A549 (cell line): ENCODE results near the gene NLN. TPM values are rescaled to one million over a fixed set of nuclear protein-coding genes. Genes with fewer than 3 reads are reported as not detected.

Experiments
- ATAC-seq, 2 experiments: fragments of 200-7000 bp in 1 of 2; fragments of >200 bp in 1 of 2; cut with Nextera tagmentation in 1 of 2; cut with Tn5 transposase in 1 of 2; 3 replicates each; pipeline versions ENCODE4 v1.8.0 to v1.9.1; 2018 to 2020; ENCODE audit warnings: mild to moderate bottlenecking in 1 of 2, moderate library complexity in 1 of 2
- CTCF ChIA-PET: fragments of 300-600 bp; sonication (Branson Sonifier 250); formaldehyde crosslinking; extraction: SDS; loops from one replicate; lab custom pipeline; 2021; ENCODE audit warnings: antibody characterized with exemption, inconsistent platforms; lab: Yijun Ruan, JAX
- POLR2A ChIA-PET: fragments of 350-600 bp; formaldehyde crosslinking; extraction: SDS; loops from one replicate; lab custom pipeline; 2021; ENCODE audit warnings: antibody characterized with exemption, inconsistent platforms; lab: Yijun Ruan, JAX
- DNase-seq, 2 experiments: peaks; one replicate each; pipeline versions ENCODE4 v3.0.0 to v3.0.0-alpha.2; 2011 to 2016; ENCODE audit warnings: low read depth in 1 of 2, low spot score in 1 of 2
- FAIRE-seq: peaks from 2 replicates; lab custom pipeline; 2011; peaks lifted over from hg19 to GRCh38; lab: Jason Lieb, UNC
- H3K27ac ChIP-seq, 2 experiments: fragments of >200 bp; sonication (Bioruptor Twin); formaldehyde crosslinking; 3 replicates each; pipeline ENCODE4 v1.5.1; 2016 to 2017
- H3K4me1 ChIP-seq: fragments of >200 bp; sonication (Bioruptor Twin); formaldehyde crosslinking; 3 replicates; pipeline ENCODE4 v1.6.1; 2016
- H3K4me2 ChIP-seq: fragments of >200 bp; sonication (Bioruptor Twin); formaldehyde crosslinking; 3 replicates; pipeline ENCODE4 v1.6.1; 2016
- H3K4me3 ChIP-seq: fragments of >200 bp; sonication (Bioruptor Twin); formaldehyde crosslinking; 3 replicates; pipeline ENCODE4 v1.5.1; 2016
- H3K9me3 ChIP-seq: fragments of >200 bp; sonication (Bioruptor Twin); formaldehyde crosslinking; 3 replicates; pipeline ENCODE4 v1.6.1; 2016
- ATOH8 ChIP-seq: fragments of 250-450 bp; sonication (Bioruptor Pico); IDR thresholded peaks from 2 replicates; pipeline ENCODE4 v1.5.0; 2020; ENCODE audit warnings: low read depth, mild to moderate bottlenecking, moderate library complexity
- BCL3 ChIP-seq: fragments of >200 bp; sonication (Bioruptor Twin); formaldehyde crosslinking; IDR thresholded peaks from 3 replicates; pipeline ENCODE4 v1.6.1; 2016
- BHLHE40 ChIP-seq: IDR thresholded peaks from 2 replicates; pipeline ENCODE4 v1.6.1; 2012; ENCODE audit warnings: low read depth, low read length, inconsistent platforms
- CBX8 ChIP-seq: fragments of 200-600 bp; sonication (generic); IDR thresholded peaks from 2 replicates; pipeline ENCODE4 v1.6.1; 2016
- CHD4 ChIP-seq: fragments of 200-600 bp; sonication (generic); IDR thresholded peaks from 2 replicates; pipeline ENCODE4 v1.6.1; 2016; ENCODE audit warnings: antibody characterized with exemption, mild to moderate bottlenecking, borderline replicate concordance
- EHMT2 ChIP-seq: fragments of 200-600 bp; sonication (generic); IDR thresholded peaks from 2 replicates; pipeline ENCODE4 v1.6.1; 2016; ENCODE audit warnings: antibody characterized with exemption, low read depth, mild to moderate bottlenecking, moderate library complexity
- ESRRA ChIP-seq: fragments of 150-350 bp; IDR thresholded peaks from 2 replicates; pipeline ENCODE4 v1.6.1; 2014; ENCODE audit warnings: mild to moderate bottlenecking, low read length, borderline replicate concordance
- FOSB ChIP-seq: fragments of 250-450 bp; sonication (Bioruptor Pico); IDR thresholded peaks from 2 replicates; pipeline ENCODE4 v1.5.0; 2020; ENCODE audit warnings: mild to moderate bottlenecking, moderate library complexity
- FOSL2 ChIP-seq, 2 experiments: fragments of 450-650 bp in 1 of 2; fragments of >200 bp in 1 of 2; sonication (Bioruptor Twin) in 1 of 2; formaldehyde crosslinking; IDR thresholded peaks; 2 replicates each; pipeline versions ENCODE4 v1.5.0 to v1.6.1; 2016 to 2020; ENCODE audit warnings: mild to moderate bottlenecking in 1 of 2, moderate library complexity in 1 of 2
- FOXS1 ChIP-seq: fragments of 250-450 bp; sonication (Bioruptor Pico); IDR thresholded peaks from 2 replicates; pipeline ENCODE4 v1.5.0; 2020; ENCODE audit warnings: mild to moderate bottlenecking, moderate library complexity
- HES2 ChIP-seq: fragments of >200 bp; sonication (Bioruptor Twin); formaldehyde crosslinking; IDR thresholded peaks from 2 replicates; pipeline ENCODE4 v1.6.1; 2016
- HEYL ChIP-seq: fragments of 250-450 bp; sonication (Bioruptor Pico); IDR thresholded peaks from 2 replicates; pipeline ENCODE4 v1.8.0; 2021; ENCODE audit warnings: mild to moderate bottlenecking, moderate library complexity
- MAFK ChIP-seq: fragments of 450-650 bp; IDR thresholded peaks from 2 replicates; pipeline ENCODE4 v1.6.1; 2014; ENCODE audit not compliant: partially characterized antibody
- MYC ChIP-seq: IDR thresholded peaks from 2 replicates; pipeline ENCODE4 v1.6.1; 2012; ENCODE audit warnings: mild to moderate bottlenecking, inconsistent platforms, low read length, improper control_type of control experiment, borderline replicate concordance
- NR3C1 ChIP-seq: fragments of >200 bp; sonication (Bioruptor Twin); formaldehyde crosslinking; IDR thresholded peaks from 3 replicates; pipeline ENCODE4 v1.6.1; 2017
- RCOR1 ChIP-seq: fragments of 150-350 bp; IDR thresholded peaks from 2 replicates; pipeline ENCODE4 v1.6.1; 2014; ENCODE audit warnings: antibody characterized with exemption, low read length, low read depth
- SMC3 ChIP-seq: fragments of >200 bp; sonication (Bioruptor Twin); formaldehyde crosslinking; IDR thresholded peaks from 3 replicates; pipeline ENCODE4 v1.6.1; 2018; ENCODE audit warnings: inconsistent platforms
- SREBF2 ChIP-seq: fragments of 450-650 bp; IDR thresholded peaks from 2 replicates; pipeline ENCODE4 v1.6.1; 2014; ENCODE audit warnings: mild to moderate bottlenecking, moderate library complexity
- TFCP2L1 ChIP-seq: fragments of 250-450 bp; sonication (Bioruptor Pico); IDR thresholded peaks from 2 replicates; pipeline ENCODE4 v1.5.0; 2021; ENCODE audit warnings: mild to moderate bottlenecking
- USF2 ChIP-seq: fragments of 450-650 bp; IDR thresholded peaks from 2 replicates; pipeline ENCODE4 v1.6.1; 2014; ENCODE audit warnings: antibody characterized with exemption
- ZC3H11A ChIP-seq: fragments of 450-650 bp; IDR thresholded peaks from 2 replicates; pipeline ENCODE4 v1.6.1; 2014; ENCODE audit warnings: antibody characterized with exemption, mild to moderate bottlenecking
- ZFP36 ChIP-seq: fragments of 450-650 bp; IDR thresholded peaks from 2 replicates; pipeline ENCODE4 v1.6.1; 2014; ENCODE audit warnings: borderline replicate concordance; ENCODE audit not compliant: partially characterized antibody
- ZSCAN20 ChIP-seq: fragments of 250-450 bp; sonication (Bioruptor Pico); IDR thresholded peaks from 2 replicates; pipeline ENCODE4 v1.8.0; 2022; ENCODE audit warnings: mild to moderate bottlenecking, moderate library complexity
- WGBS: methylation state at CpG from one replicate; pipeline ENCODE4 v1.1.6; 2017; ENCODE audit errors: missing lambda C conversion rate; 5-methylcytosine and 5-hydroxymethylcytosine counted together
- polyA plus RNA-seq, 4 experiments: library from polyadenylated mRNA; depleted of rRNA in 3 of 4; stranded (reverse); fragments of >200 nt; fragmentation: RNase III in 1 of 4; extraction: RNeasy Plus Mini Kit Qiagen cat#74134 plus additional on column Dnase treatment in 1 of 4; gene quantifications; 2 replicates in 3 of 4; 3 replicates in 1 of 4; pipeline ENCODE4 v1.2.3, GENCODE V29; 2011 to 2017

Gene NLN
- polyA plus RNA-seq, 2 of the 4 experiments (the other 2 are of a cell fraction), result 69.3 to 88.9 TPM

GRCh38 chr5:65818592-65818991, 96.6 kb downstream of the NLN start:
- FAIRE-seq, result no peak
- WGBS, result 72% methylated on average over 4 of the region's 4 CpGs
- H3K4me1 ChIP-seq, result peaks cover 29% of the 10 kb centered on the region
- DNase-seq, result peak in 1 of 2 experiments; percentile 12
- POLR2A ChIA-PET, result no interaction called here
- TF ChIP-seq FOSL2 (IDR thresholded peaks at IDR 0.05) (no peak), FOSL2 (CRISPR knock-in tag; IDR thresholded peaks at IDR 0.05) (no peak), HES2 (no peak), ZC3H11A (no peak), RCOR1 (no peak), CHD4 (no peak), ZSCAN20 (CRISPR knock-in tag) (no peak), CBX8 (no peak), BHLHE40 (no peak), ZFP36 (no peak)
- TF ChIP-seq, all 56 proteins: peak for 0
- H3K9me3 ChIP-seq, result no peaks in the 10 kb centered on the region
- ATAC-seq, result no peak; a peak in 1 of 6 replicates
- H3K4me2 ChIP-seq, result no peak overlapping the region
- H3K27ac ChIP-seq, result no peak overlapping the region
- no peak overlapping the region for H3K4me3 ChIP-seq
- CTCF ChIA-PET, result no interaction called here

- TF ChIP-seq MYC, result no peak
- TF ChIP-seq HEYL (CRISPR knock-in tag), result no peak
- TF ChIP-seq SMC3, result no peak
- TF ChIP-seq ZSCAN20 (CRISPR knock-in tag), result no peak
- TF ChIP-seq TFCP2L1, result no peak
- ATAC-seq (no peak), FAIRE-seq (no peak), DNase-seq (no peak)
- ChIA-PET POLR2A (no interaction called here), CTCF (no interaction called here)
- WGBS, result 61% methylated on average over 3 of the region's 3 CpGs
- Histone ChIP-seq H3K27ac (no peak overlapping the region), H3K4me1 (peaks cover 37% of the 10 kb centered on the region), H3K4me2 (no peak overlapping the region), H3K4me3 (no peak overlapping the region), H3K9me3 (no peaks in the 10 kb centered on the region)
Observed at GRCh38 chr5:65819215-65819904, 97.4 kb downstream of the NLN start.

- ATAC-seq (no peak), DNase-seq (no peak), FAIRE-seq (no peak)
- no peak for TF ChIP-seq SREBF2
- no peak for TF ChIP-seq EHMT2
- TF ChIP-seq USF2, result no peak
- no peak for TF ChIP-seq ESRRA
- no peak for TF ChIP-seq ATOH8 (CRISPR knock-in tag)
- no peak for TF ChIP-seq MAFK
- no peak for TF ChIP-seq FOXS1
- TF ChIP-seq FOSB (CRISPR knock-in tag), result no peak
- no peak for TF ChIP-seq NR3C1
- no peak for TF ChIP-seq BCL3
- TF ChIP-seq SMC3, result no peak
- POLR2A ChIA-PET, result no interaction called here
- no peak overlapping the region for H3K27ac ChIP-seq
- no peak overlapping the region for H3K4me2 ChIP-seq
- H3K4me1 ChIP-seq, result peaks cover 41% of the 10 kb centered on the region
- CTCF ChIA-PET, result no interaction called here
- H3K9me3 ChIP-seq, result no peaks in the 10 kb centered on the region
- H3K4me3 ChIP-seq, result no peak overlapping the region
Observed at GRCh38 chr5:65819905-65820240, 97.9 kb downstream of the NLN start.
